CD1c-positive myeloid dendritic cell (primary cell): ENCODE data around the gene FAM90A26.
"Not testable (repeated sequence)": the region's sequence is repeated elsewhere in the genome, so short reads cannot be mapped to it uniquely, and the experiment has no call there.

ENCODE experiments used
- DNase-seq: peaks from one replicate; pipeline ENCODE4 v3.0.0-alpha.2; 2016; ENCODE audit errors: extremely low spot score

FAM90A26 gene

GRCh38 chr4:9158392-9158791, 11.8 kb upstream of the FAM90A26 start:
- DNase-seq = not testable (repeated sequence)

- not testable (repeated sequence) for DNase-seq
Observed at GRCh38 chr4:9160046-9160445, 10.2 kb upstream of the FAM90A26 start.

DNA sequence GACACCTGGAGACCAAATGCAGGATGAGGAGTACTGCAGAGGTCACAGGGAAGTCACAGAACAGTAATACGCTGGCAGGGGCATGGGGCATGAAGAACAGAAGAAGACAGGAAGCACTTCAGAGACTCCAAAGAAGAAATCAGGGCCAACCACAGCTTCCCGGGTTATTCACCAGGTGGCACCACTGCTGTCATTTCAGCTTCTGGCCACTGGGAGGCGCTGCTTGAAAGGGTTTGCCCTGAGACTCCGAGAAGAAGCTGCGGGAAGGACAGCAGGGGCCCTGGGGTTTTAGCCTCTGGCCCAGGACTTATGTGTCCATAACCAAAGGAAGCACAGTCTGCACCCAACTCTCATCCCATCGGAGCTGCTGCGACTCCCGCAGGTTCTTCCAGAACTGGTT, 4.2 kb upstream of the FAM90A26 start:
- not testable (repeated sequence) for DNase-seq

DNA sequence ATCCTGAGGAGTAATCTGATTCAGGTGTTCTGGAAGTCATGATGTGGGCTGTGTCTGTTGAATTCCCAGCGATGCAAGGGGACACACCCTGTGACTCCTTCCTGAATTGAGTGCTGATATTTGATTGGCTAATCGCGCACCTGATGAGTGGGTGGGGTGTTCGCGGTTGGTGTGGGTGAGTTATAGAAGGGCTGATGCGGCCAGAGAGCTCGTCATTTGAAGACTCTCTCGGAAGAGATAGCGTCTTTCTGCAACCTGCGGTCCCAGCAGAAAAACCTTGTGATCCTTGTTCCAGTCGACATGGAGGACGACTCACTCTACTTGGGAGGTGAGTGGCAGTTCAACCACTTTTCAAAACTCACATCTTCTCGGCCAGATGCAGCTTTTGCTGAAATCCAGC, 40.1 kb downstream of the FAM90A26 start, which contains the start of gene USP17L10:
TSS of gene USP17L10 (plus strand) at position 301 of the 400 bp plus-strand sequence. CDS start at position 301, 0 bp downstream.
- not testable (repeated sequence) for DNase-seq

- not testable (repeated sequence) for DNase-seq
Observed at GRCh38 chr4:9214701-9215100, 44.5 kb downstream of the FAM90A26 start.

- not testable (repeated sequence) for DNase-seq
Observed at GRCh38 chr4:9215105-9215504, 44.9 kb downstream of the FAM90A26 start, which contains the start of gene USP17L11. Gene USP17L11 (plus strand): TSS chr4:9215405. CDS start chr4:9215405, 0 bp downstream.

DNA sequence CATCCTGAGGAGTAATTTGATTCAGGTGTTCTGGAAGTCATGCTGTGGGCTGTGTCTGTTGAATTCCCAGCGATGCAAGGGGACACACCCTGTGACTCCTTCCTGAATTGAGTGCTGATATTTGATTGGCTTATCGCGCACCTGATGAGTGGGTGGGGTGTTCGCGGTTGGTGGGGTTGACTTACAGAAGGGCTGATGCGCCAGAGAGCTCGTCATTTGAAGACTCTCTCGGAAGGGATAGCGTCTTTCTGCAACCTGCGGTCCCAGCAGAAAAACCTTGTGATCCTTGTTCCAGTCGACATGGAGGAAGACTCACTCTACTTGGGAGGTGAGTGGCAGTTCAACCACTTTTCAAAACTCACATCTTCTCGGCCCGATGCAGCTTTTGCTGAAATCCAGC, 49.6 kb downstream of the FAM90A26 start, which contains the start of gene USP17L12:
TSS of gene USP17L12 (plus strand) at position 301 of the 400 bp plus-strand sequence. CDS start at position 301, 0 bp downstream.
- DNase-seq = not testable (repeated sequence)

GRCh38 chr4:9224596-9224995, 54.4 kb downstream of the FAM90A26 start, which contains the start of gene USP17L13:
Gene USP17L13 (plus strand): TSS chr4:9224896. CDS start chr4:9224896, 0 bp downstream.
- DNase-seq = not testable (repeated sequence)
